GM18907 (cell line): ENCODE data around the gene NME4.
A peak's percentile ranks its signal among the peaks of the same experiment; 100 is the strongest.
"Not testable (repeated sequence)": the region's sequence is repeated elsewhere in the genome, so short reads cannot be mapped to it uniquely, and the experiment has no call there.

Experiments used
- ATAC-seq: cut with Tn5 transposase; IDR thresholded peaks from one replicate; pipeline ENCODE4 v1.9.1; 2021; ENCODE audit warnings: mild to moderate bottlenecking, moderate library complexity; ENCODE audit not compliant: unreplicated experiment

The NME4 gene

DNA sequence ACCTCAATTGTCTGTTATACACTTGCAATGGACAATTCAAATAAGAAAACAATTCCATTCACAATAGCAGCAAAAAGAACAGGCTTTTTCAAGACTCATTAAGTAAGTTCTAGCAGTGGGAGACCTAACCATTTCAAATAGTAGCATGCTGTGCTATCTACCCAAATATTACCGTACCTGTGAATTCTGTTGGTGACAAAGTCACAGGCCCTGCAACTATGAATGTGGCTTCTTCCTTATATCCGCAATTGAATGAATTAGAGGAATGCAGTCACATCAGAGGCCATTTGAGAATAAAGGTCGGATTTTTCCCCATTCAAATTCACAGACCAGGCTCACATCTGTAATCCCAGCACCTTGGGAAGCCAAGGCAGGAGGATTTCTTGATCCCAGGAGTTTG is 800 bp upstream of the NME4 start:
- no peak for ATAC-seq

DNA sequence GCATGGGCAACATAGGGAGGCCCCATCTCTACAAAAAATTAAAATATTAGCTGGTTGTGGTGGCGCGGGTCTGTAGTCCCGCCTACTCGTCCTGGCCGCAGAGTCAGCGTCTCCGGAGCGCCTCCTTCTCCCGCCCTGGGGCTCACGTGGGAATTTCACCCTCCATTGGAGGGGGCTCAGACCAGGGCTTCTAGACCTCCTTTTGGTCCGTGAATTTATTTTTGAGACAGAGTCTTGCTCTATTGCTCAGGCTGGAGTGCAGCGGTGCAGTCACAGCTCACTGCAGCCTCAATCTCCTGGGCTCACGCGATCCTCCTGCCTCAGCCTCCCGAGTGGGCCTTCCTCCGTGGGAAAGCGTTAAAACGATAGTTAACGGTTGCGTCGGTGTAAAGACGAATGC is 394 bp upstream of the NME4 start:
- ATAC-seq, result no peak

GRCh38 chr16:397736-398332 is 835 bp downstream of the NME4 start:
- no peak for ATAC-seq

GRCh38 chr16:398561-399339 is 1.8 kb downstream of the NME4 start:
- ATAC-seq, result no peak

DNA sequence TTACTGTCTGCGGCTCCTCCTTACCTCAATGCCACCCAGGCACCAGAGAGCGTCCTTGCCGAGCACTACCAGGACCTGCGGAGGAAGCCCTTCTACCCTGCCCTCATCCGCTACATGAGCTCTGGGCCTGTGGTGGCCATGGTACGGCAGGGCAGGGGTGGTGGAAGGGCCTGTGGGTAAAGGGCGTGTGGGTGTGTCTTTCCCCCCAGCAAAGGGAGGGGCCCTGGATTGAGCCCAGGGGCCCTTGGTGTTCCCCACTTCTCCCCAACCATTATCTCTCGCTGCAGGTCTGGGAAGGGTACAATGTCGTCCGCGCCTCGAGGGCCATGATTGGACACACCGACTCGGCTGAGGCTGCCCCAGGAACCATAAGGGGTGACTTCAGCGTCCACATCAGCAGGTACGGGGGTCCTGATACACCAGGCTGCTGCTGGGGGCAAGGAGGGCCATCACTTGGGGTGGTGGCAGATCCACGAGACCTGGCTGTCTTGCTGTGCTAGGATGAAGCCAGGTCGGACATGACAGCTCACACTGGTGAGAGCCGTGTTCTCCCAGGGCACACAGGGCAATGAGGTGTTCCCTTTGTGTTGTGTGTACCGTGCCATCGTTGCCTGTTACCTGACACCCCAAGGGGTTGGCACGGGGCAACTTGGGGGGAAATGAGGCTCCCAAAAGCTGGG is 2.5 kb downstream of the NME4 start:
- no peak for ATAC-seq

GRCh38 chr16:400061-400591 is 3.1 kb downstream of the NME4 start:
- ATAC-seq, result no peak

GRCh38 chr16:401468-402348 is 4.7 kb downstream of the NME4 start, which contains the start of gene DECR2:
Gene DECR2 (plus strand): TSS chr16:401885. CDS start chr16:401964, 79 bp downstream.
- peak; percentile 51 for ATAC-seq

DNA sequence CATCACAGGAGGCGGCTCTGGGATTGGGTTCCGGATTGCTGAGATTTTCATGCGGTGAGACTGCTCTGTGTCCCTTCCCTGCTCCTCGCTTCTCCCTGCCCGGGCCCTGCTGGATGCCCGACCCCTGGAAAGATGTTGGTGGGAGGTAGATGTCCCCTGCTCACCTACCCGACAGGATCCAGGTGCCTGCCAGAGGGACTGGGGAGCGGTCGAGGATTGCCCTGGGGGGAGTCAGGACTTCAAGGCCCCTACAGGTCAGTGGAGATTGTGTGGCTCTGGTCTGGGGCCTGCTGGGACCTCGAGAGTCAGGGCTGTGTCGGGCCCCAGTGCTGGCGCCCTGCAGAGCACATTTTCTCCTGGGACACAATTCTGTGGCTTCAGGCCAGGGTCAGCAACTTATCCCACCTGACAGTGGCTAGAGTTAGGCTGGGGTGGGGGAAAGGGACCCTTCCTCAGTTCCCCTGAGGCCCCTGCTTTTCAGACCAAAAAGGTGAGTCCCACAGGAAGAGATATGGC is 8.0 kb downstream of the NME4 start:
- ATAC-seq, result no peak

GRCh38 chr16:405548-406506 is 8.8 kb downstream of the NME4 start:
- no peak for ATAC-seq

DNA sequence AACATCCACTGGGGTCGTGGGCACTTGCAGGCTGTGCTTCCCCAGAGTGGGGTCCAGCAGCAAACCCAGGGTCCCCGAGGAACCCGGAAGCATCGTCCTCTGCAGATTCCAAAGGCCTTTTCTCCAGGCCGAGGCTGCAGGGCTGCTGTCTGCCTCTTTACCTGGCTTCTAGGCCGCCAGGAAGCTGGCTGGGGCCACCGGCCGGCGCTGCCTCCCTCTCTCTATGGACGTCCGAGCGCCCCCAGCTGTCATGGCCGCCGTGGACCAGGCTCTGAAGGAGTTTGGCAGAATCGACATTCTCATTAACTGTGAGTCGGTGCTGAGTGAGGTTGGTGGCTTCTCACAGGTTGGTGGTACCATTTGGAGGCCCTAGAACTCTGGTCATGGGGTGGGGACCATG is 10.3 kb downstream of the NME4 start:
- ATAC-seq, result no peak

GRCh38 chr16:410516-411178 is 13.6 kb downstream of the NME4 start:
- no peak for ATAC-seq

DNA sequence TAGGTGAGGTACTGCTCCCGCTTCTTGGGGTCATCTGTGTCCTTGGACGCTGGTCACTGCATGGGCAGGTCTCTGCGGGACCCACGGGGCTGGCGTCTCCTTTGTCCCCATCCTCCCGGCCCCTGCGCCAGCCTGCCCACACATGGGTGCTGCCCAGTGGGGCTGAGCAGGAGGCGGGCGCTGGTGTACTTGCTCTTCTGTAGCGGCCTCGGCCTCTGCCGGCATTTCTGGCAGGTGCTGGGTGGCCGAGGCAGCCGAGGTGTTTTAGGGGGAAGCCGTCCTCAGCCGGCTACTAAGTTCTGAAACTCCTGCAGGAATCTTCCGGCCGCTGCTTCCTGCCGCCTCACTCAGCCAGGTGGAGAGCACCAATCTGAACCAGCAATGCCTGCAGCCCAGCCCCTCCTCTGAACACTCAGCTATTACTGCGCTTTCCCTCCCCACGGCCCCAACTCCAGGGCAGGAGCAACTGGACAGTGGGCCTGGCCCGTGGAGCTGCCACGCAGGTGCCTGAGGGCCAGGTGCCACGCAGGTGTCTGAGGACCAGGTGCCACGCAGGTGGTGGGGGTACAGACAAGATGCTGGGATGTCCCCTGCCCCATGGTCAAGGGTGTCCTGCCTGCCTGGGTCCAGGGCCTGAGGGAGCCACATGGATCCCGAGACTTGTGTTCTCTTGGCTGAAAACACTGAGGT is 14.7 kb downstream of the NME4 start:
- ATAC-seq, result no peak

GRCh38 chr16:414395-415169 is 17.6 kb downstream of the NME4 start:
- no peak for ATAC-seq

- not testable (repeated sequence) for ATAC-seq
Measured at GRCh38 chr16:415170-415498, 18.1 kb downstream of the NME4 start.

- ATAC-seq, result not testable (repeated sequence)
Measured at GRCh38 chr16:422179-422578, 25.2 kb downstream of the NME4 start.

- ATAC-seq, result no peak
Measured at GRCh38 chr16:424033-424622, 27.1 kb downstream of the NME4 start.

DNA sequence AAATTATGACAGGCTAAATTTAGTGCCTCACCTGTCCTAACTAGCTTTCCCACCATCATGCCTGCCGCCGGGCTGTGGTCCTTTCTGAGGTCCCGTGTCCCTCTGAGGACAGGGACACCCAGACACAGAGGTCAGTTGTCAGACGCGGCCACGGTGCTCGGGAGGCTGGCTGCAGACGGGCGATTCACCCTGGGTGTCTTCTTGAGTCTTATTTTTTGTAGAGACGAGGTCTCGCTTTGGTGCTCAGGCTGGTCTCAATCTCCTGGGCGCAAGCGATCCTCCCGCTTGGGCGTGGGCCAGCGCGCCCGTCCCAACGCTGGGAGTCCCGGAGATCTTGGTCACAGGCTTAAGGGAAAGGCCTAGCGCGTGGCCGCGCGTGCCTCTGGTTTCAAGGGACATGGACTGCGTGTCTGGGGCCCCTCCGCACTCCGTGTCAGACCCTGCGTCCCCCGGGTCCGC is 27.7 kb downstream of the NME4 start:
- ATAC-seq, result no peak
